ENCODE measurements around the gene JAG1.

- no peak for TF ChIP-seq CTCF (IDR thresholded peaks at IDR 0.05; ENCODE audit: borderline replicate concordance, extremely low read depth, low read length, poor library complexity, severe bottlenecking)
- TF ChIP-seq EZH2 (IDR thresholded peaks at IDR 0.05; ENCODE audit: borderline replicate concordance, low read depth, low read length, severe bottlenecking) = no peak
Observed at GRCh38 chr20:10652185-10652584, 21.6 kb downstream of the JAG1 start.
